Epithelial cell of esophagus (primary cell): ENCODE results near the gene ANTKMT.

ENCODE experiments used
- DNase-seq: peaks from one replicate; pipeline ENCODE4 v3.0.0; 2010; ENCODE audit warnings: low read depth
- H3K4me3 ChIP-seq: 2 replicates; pipeline ENCODE4 v1.5.1; 2011; ENCODE audit warnings: mild to moderate bottlenecking, low read length, control low read depth
- TF ChIP-seq, protein P1 (sequence below): IDR thresholded peaks from 2 replicates; pipeline ENCODE4 v1.5.1; 2011; ENCODE audit warnings: low read depth, mild to moderate bottlenecking, low read length, control low read depth, inconsistent platforms; ENCODE audit not compliant: insufficient read depth; ENCODE audit errors: missing control alignments

ANTKMT gene

DNA sequence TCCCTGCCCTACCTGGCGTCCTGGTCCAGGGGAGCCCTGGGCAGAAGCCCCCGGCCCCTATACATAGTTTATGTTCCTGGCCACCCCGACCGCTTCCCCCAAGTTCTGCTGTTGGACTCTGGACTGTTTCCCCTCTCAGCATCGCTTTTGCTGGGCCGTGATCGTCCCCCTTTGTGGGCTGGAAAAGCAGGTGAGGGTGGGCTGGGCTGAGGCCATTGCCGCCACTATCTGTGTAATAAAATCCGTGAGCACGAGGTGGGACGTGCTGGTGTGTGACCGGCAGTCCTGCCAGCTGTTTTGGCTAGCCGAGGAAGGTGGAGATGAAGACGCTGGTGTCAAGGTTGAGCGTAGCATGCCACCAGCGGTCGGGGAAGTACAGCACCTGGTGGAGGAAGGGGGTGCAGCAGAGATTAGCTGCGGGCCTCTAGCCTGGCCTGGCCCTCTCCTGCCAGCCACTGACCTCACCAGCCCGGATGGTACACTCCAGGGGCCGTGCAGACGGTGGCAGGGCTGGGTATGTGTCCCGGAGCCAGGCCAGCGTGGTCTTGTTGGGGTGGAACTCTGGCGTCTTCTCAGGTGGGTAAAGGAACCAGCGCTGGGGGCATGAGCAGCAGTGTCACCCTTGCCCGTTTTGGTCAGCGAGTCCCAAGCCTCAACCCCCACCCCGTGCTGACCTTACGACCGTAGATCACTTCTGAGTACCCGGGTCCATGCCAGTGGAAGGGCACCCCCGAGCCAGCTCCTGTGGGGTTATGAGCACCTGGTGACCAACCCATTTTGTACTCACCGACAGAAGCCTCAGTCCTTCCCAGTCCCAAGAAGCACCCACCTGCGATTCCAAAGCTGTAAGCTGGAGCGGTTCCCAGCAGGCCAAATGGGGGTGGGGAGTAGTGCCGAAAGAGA, 38.2 kb upstream of the ANTKMT start:
- peak overlapping the region; percentile 57 for H3K4me3 ChIP-seq
- DNase-seq = no peak
- TF ChIP-seq, protein P1, sequence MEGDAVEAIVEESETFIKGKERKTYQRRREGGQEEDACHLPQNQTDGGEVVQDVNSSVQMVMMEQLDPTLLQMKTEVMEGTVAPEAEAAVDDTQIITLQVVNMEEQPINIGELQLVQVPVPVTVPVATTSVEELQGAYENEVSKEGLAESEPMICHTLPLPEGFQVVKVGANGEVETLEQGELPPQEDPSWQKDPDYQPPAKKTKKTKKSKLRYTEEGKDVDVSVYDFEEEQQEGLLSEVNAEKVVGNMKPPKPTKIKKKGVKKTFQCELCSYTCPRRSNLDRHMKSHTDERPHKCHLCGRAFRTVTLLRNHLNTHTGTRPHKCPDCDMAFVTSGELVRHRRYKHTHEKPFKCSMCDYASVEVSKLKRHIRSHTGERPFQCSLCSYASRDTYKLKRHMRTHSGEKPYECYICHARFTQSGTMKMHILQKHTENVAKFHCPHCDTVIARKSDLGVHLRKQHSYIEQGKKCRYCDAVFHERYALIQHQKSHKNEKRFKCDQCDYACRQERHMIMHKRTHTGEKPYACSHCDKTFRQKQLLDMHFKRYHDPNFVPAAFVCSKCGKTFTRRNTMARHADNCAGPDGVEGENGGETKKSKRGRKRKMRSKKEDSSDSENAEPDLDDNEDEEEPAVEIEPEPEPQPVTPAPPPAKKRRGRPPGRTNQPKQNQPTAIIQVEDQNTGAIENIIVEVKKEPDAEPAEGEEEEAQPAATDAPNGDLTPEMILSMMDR = no peak

DNA sequence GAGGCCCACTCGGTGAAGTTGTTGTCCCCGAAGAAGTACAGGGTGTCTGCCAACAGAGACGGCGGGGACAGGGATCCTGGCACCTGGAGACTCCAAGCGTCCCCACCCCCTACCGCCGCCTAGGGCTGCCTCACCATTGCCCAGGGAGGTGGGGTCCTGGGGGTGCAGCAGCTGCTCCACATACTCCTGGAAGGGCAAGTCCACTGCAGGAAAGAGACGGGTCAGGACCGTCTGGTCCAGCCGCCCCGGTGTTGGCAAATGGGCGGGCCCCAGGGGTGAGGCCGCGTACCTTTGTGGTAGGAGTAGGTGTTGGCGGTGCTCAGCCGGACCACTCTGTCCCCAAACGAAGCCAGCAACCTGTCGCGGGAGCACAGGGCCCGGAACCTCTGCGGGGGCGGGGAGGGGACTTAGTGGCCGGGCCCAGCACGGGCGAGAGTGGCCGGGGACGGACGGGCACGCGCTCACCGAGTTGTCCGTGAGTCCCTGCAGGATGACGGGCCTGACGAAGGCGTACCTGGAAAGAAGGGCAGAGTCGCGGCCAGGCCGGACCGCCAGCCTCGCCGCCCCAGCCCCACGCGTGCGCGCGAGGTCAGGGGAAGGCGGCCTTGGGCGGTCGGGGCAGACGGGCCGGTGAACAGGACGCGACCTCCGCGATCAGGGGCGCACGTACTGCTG, 37.4 kb upstream of the ANTKMT start:
- no peak for DNase-seq
- peak overlapping the region; percentile 57 for H3K4me3 ChIP-seq
- TF ChIP-seq, protein P1 = no peak

DNA sequence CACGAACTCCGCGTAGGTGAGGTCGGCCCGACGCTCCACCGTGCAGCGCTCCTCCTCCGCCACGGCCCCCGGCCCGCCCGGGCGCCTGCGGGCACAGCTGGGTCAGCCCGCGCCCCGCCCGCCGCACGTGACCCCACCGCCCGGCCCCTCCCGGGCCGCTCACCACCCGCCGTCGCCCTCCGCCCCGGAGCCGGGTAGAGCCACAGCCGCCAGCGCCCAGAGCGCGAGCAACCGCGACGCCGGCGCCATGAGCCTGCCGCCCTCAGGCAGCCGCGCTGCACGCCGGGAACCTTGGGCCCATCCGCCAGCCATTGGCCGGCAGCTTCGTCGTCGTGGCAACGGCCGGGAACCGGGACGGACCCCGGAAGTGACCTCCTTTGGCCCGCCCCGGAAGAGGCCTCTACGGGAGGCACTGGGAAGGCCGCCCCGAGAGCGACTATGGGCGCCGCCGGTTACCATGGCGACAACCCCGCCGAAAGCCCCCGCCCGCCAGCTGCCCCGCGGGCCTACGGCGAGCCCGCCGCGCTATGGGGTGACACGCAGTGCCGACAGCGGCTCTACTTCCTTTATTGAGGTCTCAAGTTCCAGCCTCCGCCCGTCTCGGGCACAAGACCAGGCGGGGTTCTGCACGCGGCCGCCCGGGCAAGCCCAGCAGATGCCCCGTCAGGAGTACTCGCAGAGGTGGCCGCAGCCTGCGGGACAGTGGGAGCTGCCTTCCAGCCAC, 36.7 kb upstream of the ANTKMT start, which contains the start of gene JMJD8:
Gene JMJD8 (minus strand): TSS at position 264 of the 724 bp plus-strand sequence. CDS start 15 bp downstream, at position 249.
- H3K4me3 ChIP-seq = peak within 1 kb of the TSS; percentile 57
- peak; percentile 98 for DNase-seq
- TF ChIP-seq, protein P1 = no peak

DNA sequence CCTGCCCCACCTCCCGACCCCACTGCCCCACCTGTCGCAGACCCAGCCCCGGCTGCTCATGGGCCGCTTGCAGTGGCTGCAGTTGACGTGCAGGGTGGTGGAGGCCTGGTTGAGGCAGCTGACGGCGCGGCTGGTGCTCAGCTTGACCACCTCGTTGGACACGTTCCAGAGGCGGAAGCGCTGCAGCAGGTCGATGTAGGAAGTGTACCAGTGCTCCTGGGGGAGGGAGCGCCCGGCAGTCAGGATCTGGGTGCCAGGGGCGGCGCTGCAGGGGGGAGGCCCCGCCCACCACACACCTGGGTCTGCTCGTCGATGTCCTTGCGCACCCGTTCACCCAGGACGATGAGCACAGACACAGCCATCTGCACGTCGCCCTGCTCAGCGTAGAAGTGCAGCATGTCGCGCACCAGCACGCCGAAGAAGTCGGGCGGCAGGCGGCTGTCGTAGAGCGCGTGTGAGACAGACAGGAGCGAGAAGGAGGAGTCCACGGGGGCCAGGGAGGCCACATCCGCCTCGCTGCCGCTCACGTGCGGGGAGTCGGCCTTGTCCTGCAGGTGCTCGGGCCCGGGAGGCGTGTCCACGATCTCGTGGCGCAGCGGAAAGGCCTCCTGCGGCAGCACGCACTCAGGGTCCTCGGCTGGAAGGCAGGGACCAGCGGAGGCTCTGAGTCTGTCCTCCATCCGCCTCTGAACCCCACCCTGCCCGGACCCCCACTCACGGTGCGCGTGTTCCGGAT, 35.8 kb upstream of the ANTKMT start:
- H3K4me3 ChIP-seq = peak overlapping the region; percentile 57
- TF ChIP-seq, protein P1 = no peak
- DNase-seq = no peak

DNA sequence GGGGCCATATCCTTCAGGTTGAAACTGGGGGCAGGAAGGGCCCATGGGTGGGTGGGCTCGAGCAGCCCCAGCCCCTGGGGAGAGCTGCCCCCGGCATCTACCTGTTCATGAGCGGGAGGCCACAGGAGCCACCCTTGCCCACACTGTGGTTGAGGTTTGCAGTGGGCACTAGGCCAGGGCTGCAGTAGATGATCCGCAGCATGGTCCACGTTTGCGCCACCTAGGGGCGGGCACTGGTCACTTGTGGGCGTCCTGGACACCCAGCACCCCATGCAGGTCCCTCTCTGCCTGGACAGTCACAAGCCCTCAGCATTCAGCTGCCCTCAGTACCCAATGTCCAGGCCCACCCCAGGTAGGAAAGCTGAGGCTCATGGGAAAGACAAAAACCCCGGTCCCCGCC, 35.0 kb upstream of the ANTKMT start:
- DNase-seq = peak; percentile 49
- no peak overlapping the region for H3K4me3 ChIP-seq
- TF ChIP-seq, protein P1 = peak; percentile 49

DNA sequence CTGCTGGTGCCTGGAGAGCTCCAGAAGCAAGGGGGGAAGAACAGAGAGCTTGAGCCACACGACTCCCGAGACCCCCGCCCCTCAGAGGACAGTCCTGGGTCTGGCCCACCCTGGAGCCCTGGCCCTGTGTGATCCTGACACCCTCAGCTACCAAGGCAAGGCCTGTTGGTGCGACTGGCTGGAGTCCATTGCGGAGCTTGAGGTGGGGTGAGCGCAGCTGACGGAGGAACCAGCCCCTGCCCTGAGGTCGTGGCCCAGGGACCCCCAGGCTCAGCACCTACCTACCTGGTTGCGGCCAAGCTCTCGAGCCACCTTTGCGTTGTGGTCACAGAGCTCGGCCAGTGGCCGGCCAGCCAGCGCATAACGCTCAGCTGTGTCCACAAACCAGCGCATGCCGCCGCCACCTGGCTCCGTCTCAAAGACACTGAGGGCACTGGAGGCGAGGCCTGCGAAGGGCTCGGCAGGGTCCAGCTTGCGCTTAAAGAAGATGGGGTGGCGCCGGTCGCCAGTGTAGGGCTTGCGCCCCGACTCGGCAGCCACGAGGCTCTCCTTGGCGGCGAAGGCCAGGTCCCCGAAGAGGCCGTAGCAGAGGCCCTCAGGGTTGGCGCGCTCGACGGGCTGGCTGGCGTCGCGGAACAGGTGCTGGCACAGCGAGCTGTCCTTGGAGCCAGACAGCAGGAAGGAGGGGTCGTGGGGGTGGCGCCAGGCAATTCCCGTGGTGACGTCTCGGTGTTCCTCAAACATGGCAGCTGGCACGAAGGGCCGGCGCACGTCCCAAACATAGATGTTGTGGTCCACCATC, 34.3 kb upstream of the ANTKMT start:
- TF ChIP-seq, protein P1 = no peak
- H3K4me3 ChIP-seq = no peak overlapping the region
- no peak for DNase-seq
